Measurements from ENCODE around the gene AP3B1.

The AP3B1 gene

GRCh38 chr5:78006449-78006848 is 288.0 kb downstream of the AP3B1 start:
- no peak overlapping the region for H3K4me3 ChIP-seq (ENCODE audit: low read depth, low read length)

GRCh38 chr5:78005021-78005785 is 289.3 kb downstream of the AP3B1 start:
- no peak overlapping the region for H3K4me3 ChIP-seq (ENCODE audit: low read depth, low read length)
- TF ChIP-seq CTCF (IDR thresholded peaks at IDR 0.05; ENCODE audit: low read depth, low read length) = no peak

More at GRCh38 chr5:78006449-78006848, 288.0 kb downstream of the AP3B1 start:
- TF ChIP-seq CTCF (IDR thresholded peaks at IDR 0.05; ENCODE audit: low read depth, low read length) = no peak

- no peak overlapping the region for H3K4me3 ChIP-seq (ENCODE audit: low read depth, low read length)
- no peak for TF ChIP-seq CTCF (IDR thresholded peaks at IDR 0.05; ENCODE audit: low read depth, low read length)
Observed at GRCh38 chr5:78004559-78004958, 289.9 kb downstream of the AP3B1 start.

GRCh38 chr5:78003919-78004318 is 290.6 kb downstream of the AP3B1 start:
- no peak overlapping the region for H3K4me3 ChIP-seq (ENCODE audit: low read depth, low read length)
- no peak for TF ChIP-seq CTCF (IDR thresholded peaks at IDR 0.05; ENCODE audit: low read depth, low read length)

GRCh38 chr5:78003450-78003849 is 291.0 kb downstream of the AP3B1 start:
- TF ChIP-seq CTCF (IDR thresholded peaks at IDR 0.05; ENCODE audit: low read depth, low read length) = no peak
- H3K4me3 ChIP-seq (ENCODE audit: low read depth, low read length) = no peak overlapping the region

- TF ChIP-seq CTCF (IDR thresholded peaks at IDR 0.05; ENCODE audit: low read depth, low read length) = no peak
- no peak overlapping the region for H3K4me3 ChIP-seq (ENCODE audit: low read depth, low read length)
Observed at GRCh38 chr5:78002690-78003089, 291.8 kb downstream of the AP3B1 start.

GRCh38 chr5:78001197-78001596 is 293.3 kb downstream of the AP3B1 start:
- no peak overlapping the region for H3K4me3 ChIP-seq (ENCODE audit: low read depth, low read length)
- TF ChIP-seq CTCF (IDR thresholded peaks at IDR 0.05; ENCODE audit: low read depth, low read length) = no peak
